IPS-18a (cell line): ENCODE results near the gene SLC35E4.
"Not testable (repeated sequence)": the region's sequence is repeated elsewhere in the genome, so short reads cannot be mapped to it uniquely, and the experiment has no call there.

Source experiments
- H3K27ac ChIP-seq: one replicate; pipeline ENCODE4 v1.5.1; 2013; ENCODE audit warnings: low read length
- H3K27me3 ChIP-seq: one replicate; pipeline ENCODE4 v1.6.1; 2013; ENCODE audit warnings: mild to moderate bottlenecking, low read length; ENCODE audit not compliant: control insufficient read depth, insufficient read depth
- H3K36me3 ChIP-seq: one replicate; pipeline ENCODE4 v1.6.1; 2013; ENCODE audit warnings: low read depth, low read length; ENCODE audit not compliant: control insufficient read depth
- H3K4me1 ChIP-seq: one replicate; pipeline ENCODE4 v1.6.1; 2013; ENCODE audit warnings: low read depth, low read length; ENCODE audit not compliant: control insufficient read depth
- H3K4me3 ChIP-seq: one replicate; pipeline ENCODE4 v1.5.1; 2013; ENCODE audit warnings: low read length
- H3K9ac ChIP-seq: one replicate; pipeline ENCODE4 v1.6.1; 2013; ENCODE audit warnings: mild to moderate bottlenecking, low read length, moderate library complexity
- H3K9me3 ChIP-seq: one replicate; pipeline ENCODE4 v1.6.1; 2013; ENCODE audit warnings: low read depth, low read length; ENCODE audit not compliant: control insufficient read depth

The SLC35E4 gene

GRCh38 chr22:30635273-30636225, at the start of gene SLC35E4:
Gene SLC35E4, plus strand, starts transcription at chr22:30635781. Its CDS starts 670 bp downstream, at chr22:30636451.
- Histone ChIP-seq H3K27ac (no peak within 1 kb of the TSS), H3K4me3 (peak within 1 kb of the TSS; percentile 55), H3K9ac (peak within 1 kb of the TSS; percentile 39), H3K36me3 (no peaks in the 10 kb centered on the region), H3K27me3 (peaks cover 4% of the 10 kb centered on the region), H3K4me1 (peaks cover 7% of the 10 kb centered on the region), H3K9me3 (no peaks in the 10 kb centered on the region)

- no peak overlapping the region for H3K9ac ChIP-seq
- H3K4me1 ChIP-seq, result peaks cover 8% of the 10 kb centered on the region
- H3K27me3 ChIP-seq, result no peaks in the 10 kb centered on the region
- no peak overlapping the region for H3K4me3 ChIP-seq
- no peak overlapping the region for H3K27ac ChIP-seq
- H3K36me3 ChIP-seq, result peaks cover 70% of the 10 kb centered on the region
- H3K9me3 ChIP-seq, result no peaks in the 10 kb centered on the region
These were observed 49.2 kb upstream of the SLC35E4 start for GRCh38 chr22:30586414-30586813.

- peaks cover 8% of the 10 kb centered on the region for H3K4me1 ChIP-seq
- H3K9me3 ChIP-seq, result no peaks in the 10 kb centered on the region
- peak overlapping the region; percentile 100 for H3K4me3 ChIP-seq
- H3K27me3 ChIP-seq, result peaks cover 16% of the 10 kb centered on the region
- H3K36me3 ChIP-seq, result peaks cover 31% of the 10 kb centered on the region
- H3K9ac ChIP-seq, result peak overlapping the region; percentile 99
- peak overlapping the region; percentile 100 for H3K27ac ChIP-seq
These were observed 44.4 kb upstream of the SLC35E4 start for GRCh38 chr22:30591191-30591587.

GRCh38 chr22:30591588-30592359, 43.8 kb upstream of the SLC35E4 start, which contains the start of gene PES1:
Gene PES1, minus strand, starts transcription at chr22:30591910. Its CDS starts 77 bp downstream, at chr22:30591833.
- Histone ChIP-seq H3K27ac (peak within 1 kb of the TSS; percentile 100), H3K36me3 (peaks cover 25% of the 10 kb centered on the region), H3K4me1 (peaks cover 8% of the 10 kb centered on the region), H3K27me3 (peaks cover 16% of the 10 kb centered on the region), H3K4me3 (peak within 1 kb of the TSS; percentile 100), H3K9ac (peak within 1 kb of the TSS; percentile 99), H3K9me3 (no peaks in the 10 kb centered on the region)

- H3K9ac ChIP-seq, H3K27ac ChIP-seq, H3K4me3 ChIP-seq, H3K4me1 ChIP-seq, H3K9me3 ChIP-seq: not testable (repeated sequence)
- Histone ChIP-seq H3K27me3 (peaks cover 16% of the 10 kb centered on the region), H3K36me3 (peaks cover 19% of the 10 kb centered on the region)
These were observed 43.2 kb upstream of the SLC35E4 start for GRCh38 chr22:30592360-30592713.

- H3K36me3 ChIP-seq, result no peaks in the 10 kb centered on the region
- H3K4me3 ChIP-seq, result no peak overlapping the region
- H3K9me3 ChIP-seq, result no peaks in the 10 kb centered on the region
- no peak overlapping the region for H3K27ac ChIP-seq
- H3K9ac ChIP-seq, result no peak overlapping the region
- no peaks in the 10 kb centered on the region for H3K4me1 ChIP-seq
- peaks cover 16% of the 10 kb centered on the region for H3K27me3 ChIP-seq
These were observed 39.4 kb upstream of the SLC35E4 start for GRCh38 chr22:30596199-30596598.

GRCh38 chr22:30596886-30597285, 38.7 kb upstream of the SLC35E4 start:
- H3K27me3 ChIP-seq, result peaks cover 16% of the 10 kb centered on the region
- H3K9me3 ChIP-seq, result no peaks in the 10 kb centered on the region
- no peaks in the 10 kb centered on the region for H3K4me1 ChIP-seq
- H3K36me3 ChIP-seq, result no peaks in the 10 kb centered on the region
- H3K9ac ChIP-seq, result no peak overlapping the region
- H3K27ac ChIP-seq, result no peak overlapping the region
- H3K4me3 ChIP-seq, result no peak overlapping the region

GRCh38 chr22:30598986-30599385, 36.6 kb upstream of the SLC35E4 start:
- Histone ChIP-seq H3K27me3 (peaks cover under 1% of the 10 kb centered on the region), H3K27ac (no peak overlapping the region), H3K36me3 (no peaks in the 10 kb centered on the region), H3K4me3 (no peak overlapping the region), H3K4me1 (no peaks in the 10 kb centered on the region), H3K9ac (no peak overlapping the region), H3K9me3 (no peaks in the 10 kb centered on the region)

GRCh38 chr22:30600921-30601320, 34.7 kb upstream of the SLC35E4 start:
- no peaks in the 10 kb centered on the region for H3K9me3 ChIP-seq
- H3K27ac ChIP-seq, result no peak overlapping the region
- H3K36me3 ChIP-seq, result no peaks in the 10 kb centered on the region
- H3K9ac ChIP-seq, result no peak overlapping the region
- no peaks in the 10 kb centered on the region for H3K27me3 ChIP-seq
- peaks cover 4% of the 10 kb centered on the region for H3K4me1 ChIP-seq
- no peak overlapping the region for H3K4me3 ChIP-seq

GRCh38 chr22:30601464-30601863, 34.1 kb upstream of the SLC35E4 start:
- no peaks in the 10 kb centered on the region for H3K36me3 ChIP-seq
- no peaks in the 10 kb centered on the region for H3K9me3 ChIP-seq
- H3K9ac ChIP-seq, result no peak overlapping the region
- H3K4me1 ChIP-seq, result peaks cover 4% of the 10 kb centered on the region
- H3K4me3 ChIP-seq, result no peak overlapping the region
- no peaks in the 10 kb centered on the region for H3K27me3 ChIP-seq
- no peak overlapping the region for H3K27ac ChIP-seq

GRCh38 chr22:30602049-30602448, 33.5 kb upstream of the SLC35E4 start:
- Histone ChIP-seq H3K27ac (no peak overlapping the region), H3K9ac (no peak overlapping the region), H3K4me3 (no peak overlapping the region), H3K36me3 (no peaks in the 10 kb centered on the region), H3K4me1 (peaks cover 4% of the 10 kb centered on the region), H3K9me3 (no peaks in the 10 kb centered on the region), H3K27me3 (no peaks in the 10 kb centered on the region)
